GM21447 (cell line): ENCODE data around the gene ELFN1.

Experiments
- ATAC-seq: cut with Tn5 transposase; IDR thresholded peaks from one replicate; pipeline ENCODE4 v1.9.1; 2021; ENCODE audit not compliant: unreplicated experiment

Gene ELFN1

GRCh38 chr7:1662767-1663166, 7.3 kb upstream of the ELFN1 start:
- no peak for ATAC-seq

GRCh38 chr7:1663223-1663622, 6.9 kb upstream of the ELFN1 start:
- no peak for ATAC-seq

- ATAC-seq, result no peak
These were observed 6.0 kb upstream of the ELFN1 start for GRCh38 chr7:1663857-1664651.

DNA sequence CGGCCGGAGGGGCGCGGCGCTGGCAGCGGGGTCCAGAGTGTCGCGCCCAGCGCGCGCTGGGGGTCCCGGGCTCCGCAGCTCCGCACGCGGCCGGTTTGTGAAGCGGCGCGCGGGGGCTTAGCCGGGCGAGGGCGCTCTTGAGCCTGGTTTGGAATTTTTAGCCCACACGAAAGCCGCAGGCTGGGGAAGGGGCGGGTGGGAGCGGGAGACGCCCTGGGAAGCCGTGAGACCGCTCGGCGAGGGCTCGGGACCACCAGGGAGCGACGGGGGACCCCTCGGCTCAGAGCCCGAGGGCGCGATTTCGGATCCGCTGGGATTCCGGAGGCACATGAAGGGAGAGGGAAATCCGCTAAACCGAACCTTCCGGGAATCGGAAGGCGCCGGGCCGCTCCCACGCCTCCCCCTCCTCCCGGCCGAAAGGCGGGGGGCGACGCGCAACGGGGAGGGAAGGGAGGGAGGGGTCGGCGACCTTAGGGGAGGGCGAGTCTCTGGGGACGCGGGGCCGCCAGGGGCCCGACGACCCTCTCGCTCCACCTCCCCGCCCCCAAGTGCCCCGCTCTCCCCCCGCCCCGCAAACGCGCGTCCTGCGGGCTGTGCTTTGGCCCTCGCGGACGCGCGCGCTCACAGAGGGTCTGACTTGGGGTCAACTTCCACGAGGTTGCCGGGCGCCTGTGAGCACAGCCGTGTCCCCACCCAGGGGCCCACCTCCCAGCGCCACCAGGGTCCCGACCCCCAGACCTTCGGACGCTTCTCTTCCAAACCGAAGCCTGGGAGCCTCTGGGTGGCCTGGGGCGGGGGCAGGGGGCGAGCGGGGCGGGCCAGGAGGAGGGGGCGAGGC, 5.1 kb upstream of the ELFN1 start:
- ATAC-seq, result no peak

GRCh38 chr7:1665549-1666316, 4.3 kb upstream of the ELFN1 start:
- ATAC-seq, result no peak

GRCh38 chr7:1666317-1666822, 3.7 kb upstream of the ELFN1 start:
- no peak for ATAC-seq

DNA sequence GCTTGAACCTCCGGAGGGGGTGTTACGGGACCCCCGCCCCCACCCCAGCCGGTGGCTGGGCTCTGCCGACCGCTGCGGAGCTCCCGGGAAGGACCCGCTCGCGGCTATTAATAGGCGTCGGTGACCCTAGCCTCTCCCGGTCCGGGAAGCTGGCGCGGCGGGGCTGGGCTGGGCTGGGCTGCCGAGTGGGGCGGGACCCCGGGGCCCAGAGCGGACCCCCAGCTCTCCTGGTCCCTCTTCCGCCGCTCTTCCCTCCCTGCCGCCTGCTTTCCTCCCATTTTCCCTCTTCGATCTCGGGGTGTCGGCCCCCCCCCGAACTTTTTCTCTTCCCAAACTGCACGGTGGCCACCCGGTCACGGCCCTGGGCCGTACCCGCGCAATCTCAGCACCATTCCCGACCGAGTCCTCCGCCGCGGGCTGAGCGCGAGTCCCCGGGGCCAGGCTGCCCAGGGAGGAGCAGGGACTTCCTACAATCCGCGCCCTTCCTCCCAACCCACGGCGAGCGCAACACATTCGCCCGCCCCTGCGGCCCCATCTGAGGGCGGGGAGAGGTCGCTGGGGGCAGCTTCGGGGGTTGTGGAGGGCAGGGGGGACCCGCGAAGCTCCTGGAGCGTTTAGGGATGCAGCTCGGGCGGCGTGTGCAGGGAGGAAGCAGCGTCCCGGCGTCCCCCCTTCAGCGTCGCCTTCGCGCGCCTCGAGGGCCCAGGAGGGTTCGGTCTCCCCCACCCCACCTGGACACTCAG, 3.1 kb upstream of the ELFN1 start:
- no peak for ATAC-seq

GRCh38 chr7:1667566-1668395, 2.3 kb upstream of the ELFN1 start:
- no peak for ATAC-seq

DNA sequence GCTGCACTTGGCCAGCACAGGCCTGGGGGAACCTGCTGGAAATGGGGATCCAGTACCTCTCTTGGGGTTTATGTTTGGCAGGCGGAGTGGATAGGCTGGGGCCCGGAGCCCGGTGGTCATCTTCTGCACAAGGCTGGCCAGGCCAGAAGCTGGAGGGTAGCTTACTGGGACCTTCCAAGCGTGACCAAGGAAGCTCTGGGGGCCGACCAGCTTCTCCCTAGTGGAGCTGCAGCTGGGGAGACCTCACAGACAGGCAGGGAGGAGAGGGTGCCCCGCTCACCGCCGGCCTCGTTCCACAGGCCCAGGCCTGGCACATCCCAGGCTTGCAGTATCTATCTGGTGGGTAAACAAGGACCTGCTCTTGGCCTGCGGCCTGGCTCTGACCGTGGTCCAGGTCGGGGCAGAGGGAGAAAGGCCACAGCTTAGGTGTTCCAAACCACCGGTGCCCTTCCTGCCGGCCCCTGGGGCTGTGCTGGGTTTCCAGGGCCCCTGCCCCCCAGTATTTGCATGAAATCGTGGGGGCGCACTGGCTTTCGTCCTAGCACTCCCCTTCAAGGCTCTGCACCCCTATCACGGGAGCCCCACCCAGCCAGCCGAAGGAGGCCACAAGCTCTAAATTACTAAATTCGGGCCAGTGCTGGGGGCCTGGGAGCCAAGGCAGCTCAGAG, 1.5 kb upstream of the ELFN1 start:
- ATAC-seq, result no peak

- no peak for ATAC-seq
These were observed 769 bp upstream of the ELFN1 start for GRCh38 chr7:1669064-1669951.

DNA sequence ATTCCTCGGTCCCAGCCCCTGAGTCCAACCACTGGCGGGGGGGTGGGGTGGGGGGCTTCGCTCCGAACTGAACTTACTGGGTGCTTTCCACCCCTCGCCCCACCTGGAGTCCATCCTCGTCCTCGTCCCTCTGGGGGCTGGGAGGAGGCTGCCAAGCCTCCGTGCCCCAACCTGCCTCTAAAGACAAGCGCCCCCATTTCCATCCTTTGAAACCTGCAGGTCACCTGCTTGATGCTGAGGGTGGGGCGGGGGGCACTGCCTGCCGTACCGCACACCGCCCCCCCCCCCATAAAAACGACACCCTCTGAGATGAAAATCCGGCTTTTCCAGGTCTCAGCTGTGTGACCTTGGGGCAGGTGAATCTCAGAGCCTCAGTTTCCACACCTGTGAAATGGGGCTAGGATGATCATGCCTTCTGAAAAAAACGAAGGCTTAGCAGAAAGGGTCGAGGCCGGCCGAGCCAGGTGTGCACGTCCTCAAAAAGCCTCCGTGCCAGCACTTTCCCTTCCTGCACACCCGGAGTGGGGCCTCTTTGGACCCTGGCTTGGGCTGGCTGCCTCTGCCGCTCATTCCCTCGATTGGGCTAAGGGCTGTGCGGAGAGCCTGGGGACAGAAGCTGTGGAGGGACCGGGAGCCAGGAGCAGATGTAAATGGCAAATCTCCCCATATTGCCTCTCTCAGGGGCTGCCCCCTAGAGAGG, 967 bp downstream of the ELFN1 start:
- no peak for ATAC-seq

DNA sequence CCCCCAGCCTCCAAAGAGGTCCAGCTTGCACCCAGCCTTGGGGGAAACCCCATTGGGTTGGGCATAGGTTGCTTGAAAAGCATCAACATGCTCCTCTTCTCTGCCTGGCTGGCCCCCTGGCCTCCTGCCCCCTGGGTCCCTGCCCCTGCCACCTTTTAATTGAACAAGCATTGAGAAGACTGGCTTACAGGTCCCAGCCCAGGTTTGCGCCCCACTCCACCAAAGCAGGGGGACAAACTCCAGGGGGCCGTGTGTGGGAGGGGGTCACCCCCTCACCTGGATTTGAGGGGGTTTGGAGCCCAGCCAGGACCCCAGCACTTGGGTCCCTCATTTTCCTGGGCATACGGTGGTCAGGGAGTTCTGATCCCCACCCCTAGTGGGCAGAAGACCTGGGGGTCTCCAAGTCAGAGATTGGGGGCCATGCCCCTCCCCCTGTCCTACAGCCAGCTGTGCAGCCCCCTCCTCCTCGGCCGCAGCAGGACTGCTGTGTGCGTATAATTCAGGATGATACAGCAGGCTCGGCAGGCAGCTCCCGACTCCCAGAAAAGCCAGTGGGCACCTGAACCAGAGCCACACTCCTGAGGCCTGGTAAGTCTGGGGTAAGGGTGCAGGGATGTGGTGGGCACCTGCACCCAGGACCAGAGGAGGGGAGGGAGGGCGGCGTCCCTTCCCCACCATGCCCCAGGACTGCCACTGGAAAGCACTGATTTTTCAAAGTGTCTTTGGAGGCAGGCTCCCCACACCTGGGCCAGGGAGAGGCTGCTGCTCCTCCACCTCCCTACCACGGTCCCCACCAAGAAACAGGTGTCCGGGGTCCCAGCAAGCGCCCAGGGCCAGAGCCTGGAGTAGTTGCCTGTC, 1.7 kb downstream of the ELFN1 start:
- ATAC-seq, result no peak

- ATAC-seq, result no peak
These were observed 2.9 kb downstream of the ELFN1 start for GRCh38 chr7:1672851-1673486.

- ATAC-seq, result no peak
These were observed 3.6 kb downstream of the ELFN1 start for GRCh38 chr7:1673581-1674118.

GRCh38 chr7:1674161-1675035, 4.3 kb downstream of the ELFN1 start:
- ATAC-seq, result no peak
